ENCODE measurements around the gene CCDC50. TPM values are rescaled to one million over a fixed set of nuclear protein-coding genes. Genes with fewer than 3 reads are reported as not detected.
A peak's percentile ranks its signal among the peaks of the same experiment; 100 is the strongest.

CCDC50 gene
- total RNA-seq, 1 experiment from 2014 or later, result 47.8 TPM

- Histone ChIP-seq H3K27ac (ENCODE audit: low read depth, low read length) (no peak overlapping the region), H3K79me2 (ENCODE audit: insufficient read depth, low read length) (no peaks in the 10 kb centered on the region), H3K4me3 (replicated peaks in 1 of 2; ENCODE audit: low read depth in 1 of 2, low read length in 2 of 2) (no peak overlapping the region), H3K9ac (ENCODE audit: low read length) (no peak overlapping the region), H3K4me2 (ENCODE audit: low read length) (no peak overlapping the region), H3K27me3 (ENCODE audit: insufficient read depth, low read length) (no peaks in the 10 kb centered on the region), H3K36me3 (ENCODE audit: control insufficient read depth in 1 of 2, insufficient read depth in 2 of 2, low read length in 2 of 2) (no peaks in the 10 kb centered on the region), H4K20me1 (ENCODE audit: insufficient read depth) (no peaks in the 10 kb centered on the region), H3K4me1 (ENCODE audit: control insufficient read depth in 1 of 2, insufficient read depth in 2 of 2, low read length in 2 of 2) (peaks cover 0 to 3% of the 10 kb centered on the region in 2 experiments; a peak in 1 of 4 replicates), H2AFZ (ENCODE audit: low read depth, low read length, poor library complexity, severe bottlenecking) (peak overlapping the region; percentile 56), H3K9me2 (ENCODE audit: insufficient read depth) (no peaks in the 10 kb centered on the region), H3K9me3 (ENCODE audit: control insufficient read depth in 1 of 2, insufficient read depth in 1 of 2, low read depth in 1 of 2, low read length in 2 of 2) (no peaks in the 10 kb centered on the region)
- ChIA-PET POLR2A (no interaction called here), RAD21 (ENCODE audit: low non-redundant PET in 1 of 2, low total read pairs in 2 of 2, uncharacterized antibody in 2 of 2, unreplicated experiment in 2 of 2) (no interaction called here), CTCF (no interaction called here)
- no TSS peak for BruUV-seq (replicated peaks)
- TF ChIP-seq CBX3 (IDR thresholded peaks at IDR 0.05; ENCODE audit: low read depth), result no peak
- no peak for TF ChIP-seq ZBTB33 (IDR thresholded peaks at IDR 0.05; ENCODE audit: extremely low read depth, insufficient replicate concordance, low read length)
- DNase-seq (ENCODE audit: low read depth, low spot score) (no peak), ATAC-seq (no peak)
- intact Hi-C loops (cut with micrococcal nuclease), result no loop called here
Measured at GRCh38 chr3:191280111-191280510, 49.1 kb upstream of the CCDC50 start.

GRCh38 chr3:191280882-191281281, 48.3 kb upstream of the CCDC50 start:
- H2AFZ ChIP-seq (ENCODE audit: low read depth, low read length, poor library complexity, severe bottlenecking), result no peak overlapping the region
- H3K27ac ChIP-seq (ENCODE audit: low read depth, low read length), result no peak overlapping the region
- ChIA-PET CTCF (no interaction called here), RAD21 (ENCODE audit: low non-redundant PET in 1 of 2, low total read pairs in 2 of 2, uncharacterized antibody in 2 of 2, unreplicated experiment in 2 of 2) (no interaction called here), POLR2A (no interaction called here)
- ATAC-seq, result no peak
- intact Hi-C loops (cut with micrococcal nuclease), result no loop called here
- no peak for DNase-seq (ENCODE audit: low read depth, low spot score)
- no peak overlapping the region for H3K9ac ChIP-seq (ENCODE audit: low read length)
- H4K20me1 ChIP-seq (ENCODE audit: insufficient read depth), result no peaks in the 10 kb centered on the region
- no TSS peak for BruUV-seq (replicated peaks)
- no peaks in the 10 kb centered on the region for H3K79me2 ChIP-seq (ENCODE audit: insufficient read depth, low read length)
- no peaks in the 10 kb centered on the region for H3K27me3 ChIP-seq (ENCODE audit: insufficient read depth, low read length)
- H3K4me1 ChIP-seq (ENCODE audit: control insufficient read depth in 1 of 2, insufficient read depth in 2 of 2, low read length in 2 of 2), result peaks cover 0 to 3% of the 10 kb centered on the region in 2 experiments; a peak in 1 of 4 replicates
- no peak overlapping the region for H3K4me2 ChIP-seq (ENCODE audit: low read length)
- H3K9me3 ChIP-seq (ENCODE audit: control insufficient read depth in 1 of 2, insufficient read depth in 1 of 2, low read depth in 1 of 2, low read length in 2 of 2), result no peaks in the 10 kb centered on the region
- no peaks in the 10 kb centered on the region for H3K36me3 ChIP-seq (ENCODE audit: control insufficient read depth in 1 of 2, insufficient read depth in 2 of 2, low read length in 2 of 2)
- H3K4me3 ChIP-seq (replicated peaks in 1 of 2; ENCODE audit: low read depth in 1 of 2, low read length in 2 of 2), result no peak overlapping the region
- H3K9me2 ChIP-seq (ENCODE audit: insufficient read depth), result no peaks in the 10 kb centered on the region
- no peak for TF ChIP-seq POLR2AphosphoS5 (IDR thresholded peaks at IDR 0.05; ENCODE audit: low read depth, low read length)
- TF ChIP-seq SP1 (IDR thresholded peaks at IDR 0.05; ENCODE audit: low read depth), result no peak
- TF ChIP-seq EZH2phosphoT487 (IDR thresholded peaks at IDR 0.05; ENCODE audit: borderline replicate concordance), result no peak
- no peak for TF ChIP-seq TCF7L2 (IDR thresholded peaks at IDR 0.05; ENCODE audit: borderline replicate concordance, extremely low read depth, insufficient read depth, insufficient read length)
- no peak for TF ChIP-seq CEBPB (IDR thresholded peaks at IDR 0.05; ENCODE audit: low read depth)
- TF ChIP-seq POLR2A (IDR thresholded peaks at IDR 0.05; ENCODE audit: borderline replicate concordance, extremely low read depth, insufficient read depth, insufficient read length), result no peak
- no peak for TF ChIP-seq REST (IDR thresholded peaks at IDR 0.05; ENCODE audit: low read depth)
- no peak for TF ChIP-seq EGR1 (IDR thresholded peaks at IDR 0.05; ENCODE audit: low read depth)
- TF ChIP-seq ELF1 (IDR thresholded peaks at IDR 0.05; ENCODE audit: borderline replicate concordance, low read depth), result no peak
- no peak for TF ChIP-seq SRF (IDR thresholded peaks at IDR 0.05; ENCODE audit: low read depth)
- TF ChIP-seq ATF3 (IDR thresholded peaks at IDR 0.05), result no peak
- TF ChIP-seq SIN3A (IDR thresholded peaks at IDR 0.05; ENCODE audit: low read depth), result no peak
- TF ChIP-seq ZNF274 (IDR thresholded peaks at IDR 0.05; ENCODE audit: low read depth, low read length), result no peak
- TF ChIP-seq CBX3 (IDR thresholded peaks at IDR 0.05; ENCODE audit: low read depth), result no peak
- TF ChIP-seq ZFX (IDR thresholded peaks at IDR 0.05), result no peak
- TF ChIP-seq YY1 (IDR thresholded peaks at IDR 0.05; ENCODE audit: extremely low read depth, insufficient replicate concordance, low read depth, low read length), result no peak

Data from HCT116 (cell line).